ENCODE measurements around the gene CST7.
"Not testable (repeated sequence)": the region's sequence is repeated elsewhere in the genome, so short reads cannot be mapped to it uniquely, and the experiment has no call there.

The CST7 gene

GRCh38 chr20:24929867-24930723 lies 19.0 kb upstream of the CST7 start:
- DNase-seq (ENCODE audit: low read depth in 3 of 3), result not testable (repeated sequence)

GRCh38 chr20:24930724-24931688 lies 18.1 kb upstream of the CST7 start:
- DNase-seq (ENCODE audit: low read depth in 3 of 3), result not testable (repeated sequence)

DNA sequence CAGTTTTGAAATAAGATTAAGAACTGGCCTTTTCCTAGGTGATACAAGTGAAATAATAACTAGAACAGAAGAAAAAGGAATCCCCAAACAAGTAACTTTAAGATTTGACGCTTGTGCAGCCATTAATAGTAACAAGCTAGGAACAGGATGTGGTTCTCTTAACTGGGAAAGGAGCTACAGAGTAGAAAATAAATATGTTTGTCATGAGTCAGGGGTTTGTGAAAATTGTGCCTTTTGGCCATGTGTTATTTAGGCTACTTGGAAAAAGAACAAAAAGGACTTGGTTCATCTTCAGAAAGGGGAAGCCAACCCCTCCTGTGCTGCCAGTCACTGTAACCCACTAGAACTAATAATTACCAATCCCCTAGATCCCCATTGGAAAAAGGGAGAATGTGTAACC lies 17.2 kb upstream of the CST7 start:
- not testable (repeated sequence) for DNase-seq (ENCODE audit: low read depth in 3 of 3)

DNA sequence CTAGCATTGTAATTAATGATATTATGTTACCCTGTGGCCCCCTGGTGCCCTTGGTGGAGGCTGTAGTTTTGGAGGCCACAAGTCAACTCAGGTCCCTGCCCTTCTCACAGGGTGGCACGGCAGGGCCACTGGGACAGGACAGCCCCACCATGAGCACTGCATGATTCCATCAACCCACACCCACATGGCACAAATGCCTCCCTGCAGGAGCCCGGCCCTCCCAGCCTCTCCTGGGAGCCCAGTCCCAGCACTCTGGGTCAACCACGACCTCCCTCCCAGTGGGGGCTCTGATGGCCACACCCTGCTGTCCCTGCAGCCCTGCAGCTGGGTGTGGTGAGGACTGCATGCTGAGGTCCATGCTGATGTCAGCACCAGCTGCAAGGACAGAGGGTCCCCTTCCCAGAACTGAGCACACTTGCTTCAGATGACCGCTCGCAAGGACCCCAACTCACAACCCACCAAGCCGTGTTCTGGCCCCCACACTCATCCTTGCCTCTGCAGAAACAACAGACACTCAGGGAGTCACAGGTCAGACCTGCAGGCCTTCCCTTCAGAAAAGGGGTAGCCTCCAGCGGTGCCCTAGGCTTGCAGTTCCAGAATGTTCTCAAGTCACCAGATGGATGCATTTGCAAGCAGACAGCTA lies 15.7 kb upstream of the CST7 start:
- DNase-seq (ENCODE audit: low read depth in 3 of 3), result no peak

DNA sequence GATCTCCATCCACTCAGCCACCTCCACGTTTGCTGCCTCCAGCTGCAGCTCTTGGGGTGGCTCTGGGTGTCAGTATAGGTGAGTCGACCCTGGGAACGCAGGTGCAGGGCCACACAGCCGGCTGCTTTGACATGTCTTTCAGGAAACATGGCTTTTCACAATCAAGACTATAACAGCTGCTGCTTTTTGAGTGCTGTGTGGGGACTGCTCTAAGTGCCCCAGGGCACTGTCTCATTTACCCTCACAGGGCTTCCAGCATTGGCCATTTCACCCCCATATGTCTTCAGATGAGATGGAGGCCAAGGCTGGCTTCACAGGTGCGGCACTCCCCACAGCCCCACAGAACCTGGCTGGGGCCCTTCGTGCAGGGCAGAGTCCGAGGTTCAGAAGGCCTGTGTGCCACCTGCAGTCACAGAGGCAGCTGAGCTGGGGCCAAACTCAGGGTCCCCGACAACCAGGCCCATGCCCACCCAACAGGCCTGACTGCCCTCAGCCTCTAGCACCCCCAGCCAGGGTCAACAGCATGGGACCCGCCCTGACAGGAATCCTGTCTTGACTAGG lies 14.9 kb upstream of the CST7 start:
- DNase-seq (ENCODE audit: low read depth in 3 of 3), result no peak

DNA sequence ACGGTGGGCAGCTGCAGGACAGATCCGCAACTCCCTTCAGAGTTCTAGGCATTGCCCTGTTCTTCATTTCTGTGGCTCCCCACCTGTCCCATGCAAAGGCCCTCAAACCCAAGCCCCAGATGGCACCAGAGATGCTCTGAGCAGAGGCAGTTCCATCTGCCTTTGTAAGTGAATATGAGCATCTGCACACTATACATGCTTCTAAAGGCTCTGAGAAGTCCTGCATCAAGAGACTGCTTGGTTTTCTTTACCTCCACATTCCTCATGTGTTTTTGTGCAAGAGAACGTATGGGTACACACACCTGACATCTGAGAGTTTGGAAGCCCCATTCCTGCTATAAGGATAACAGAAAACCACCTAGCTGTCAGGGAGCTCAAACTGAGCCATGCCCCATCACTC lies 14.4 kb upstream of the CST7 start:
- no peak for DNase-seq (ENCODE audit: low read depth in 3 of 3)

- no peak for DNase-seq (ENCODE audit: low read depth in 3 of 3)
Observed at GRCh38 chr20:24935140-24935539, 13.9 kb upstream of the CST7 start.

GRCh38 chr20:24935766-24936525 lies 13.1 kb upstream of the CST7 start:
- no peak for DNase-seq (ENCODE audit: low read depth in 3 of 3)

DNA sequence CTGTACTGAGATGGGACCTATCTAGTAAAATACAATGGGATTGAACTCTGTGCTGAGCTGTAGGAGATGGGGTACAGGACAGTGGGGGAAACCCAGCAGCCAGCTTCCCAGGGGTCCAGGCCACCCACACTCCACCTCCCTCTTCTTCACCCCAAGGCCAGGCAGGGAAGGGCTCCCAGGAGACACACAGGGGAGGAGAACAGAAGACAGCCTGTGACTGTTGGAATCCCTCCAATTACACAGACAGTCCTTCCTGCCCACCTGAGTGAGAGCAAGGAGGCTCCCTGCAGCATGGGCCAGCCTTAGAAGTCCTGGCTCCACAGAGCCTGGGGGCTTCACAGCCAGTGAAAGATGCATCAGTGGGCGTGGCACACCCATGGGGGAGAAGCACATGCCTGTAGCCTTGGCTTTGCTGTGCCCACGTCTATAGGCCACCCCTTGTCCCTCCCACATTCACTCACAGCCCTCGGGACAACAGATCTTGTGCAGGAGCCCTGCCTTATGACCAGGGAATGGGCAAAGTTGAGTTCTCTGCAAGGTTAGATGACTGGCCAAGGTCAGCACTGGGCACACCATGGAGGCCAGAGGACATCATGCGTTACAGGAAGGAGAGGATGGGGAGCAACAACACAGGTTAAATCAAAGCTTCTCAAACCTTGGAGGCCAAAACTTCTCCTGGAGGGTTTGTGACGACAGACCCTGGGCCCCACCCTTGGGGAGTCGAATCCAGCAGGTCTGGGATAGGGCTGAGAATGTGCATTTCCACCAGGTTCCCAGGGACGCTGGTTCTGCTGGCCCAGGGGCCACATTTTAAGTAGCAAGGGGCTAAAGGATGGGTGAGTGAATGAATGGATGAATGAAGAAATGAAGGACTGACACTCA lies 12.3 kb upstream of the CST7 start:
- DNase-seq (ENCODE audit: low read depth in 3 of 3), result no peak

GRCh38 chr20:24937579-24937978 lies 11.5 kb upstream of the CST7 start:
- no peak for DNase-seq (ENCODE audit: low read depth in 3 of 3)

- no peak for DNase-seq (ENCODE audit: low read depth in 3 of 3)
Observed at GRCh38 chr20:24938498-24938897, 10.6 kb upstream of the CST7 start.

- no peak for DNase-seq (ENCODE audit: low read depth in 3 of 3)
Observed at GRCh38 chr20:24939036-24939435, 10.0 kb upstream of the CST7 start.

- no peak for DNase-seq (ENCODE audit: low read depth in 3 of 3)
Observed at GRCh38 chr20:24942679-24943078, 6.4 kb upstream of the CST7 start.

GRCh38 chr20:24943196-24943595 lies 5.9 kb upstream of the CST7 start:
- DNase-seq (ENCODE audit: low read depth in 3 of 3), result no peak

GRCh38 chr20:24943731-24944130 lies 5.3 kb upstream of the CST7 start:
- DNase-seq (ENCODE audit: low read depth in 3 of 3), result no peak

- not testable (repeated sequence) for DNase-seq (ENCODE audit: low read depth in 3 of 3)
Observed at GRCh38 chr20:24946376-24946775, 2.7 kb upstream of the CST7 start.

DNA sequence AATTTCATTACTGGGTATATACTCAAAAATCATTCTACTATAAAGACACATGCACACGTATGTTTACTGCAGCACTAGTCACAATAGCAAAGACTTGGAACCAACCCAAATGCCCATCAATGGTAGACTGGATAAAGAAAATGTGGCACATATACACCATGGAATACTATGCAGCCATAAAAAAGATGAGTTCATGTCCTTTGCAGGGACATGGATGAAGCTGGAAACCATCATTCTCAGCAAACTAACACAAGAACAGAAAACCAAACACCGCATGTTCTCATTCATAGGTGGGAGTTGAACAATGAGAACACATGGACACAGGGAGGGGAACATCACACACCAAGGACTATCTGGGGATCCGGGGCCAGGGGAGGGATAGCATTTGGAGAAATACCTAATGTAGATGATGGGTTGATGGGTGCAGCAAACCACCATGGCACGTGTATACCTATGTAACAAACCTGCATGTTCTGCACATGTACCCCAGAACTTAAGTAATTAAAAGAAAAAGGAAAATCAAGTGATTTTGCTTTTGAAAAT lies 602 bp upstream of the CST7 start:
- not testable (repeated sequence) for DNase-seq (ENCODE audit: low read depth in 3 of 3)

GRCh38 chr20:24949756-24950127 lies 673 bp downstream of the CST7 start:
- no peak for DNase-seq (ENCODE audit: low read depth in 3 of 3)

- no peak for DNase-seq (ENCODE audit: low read depth in 3 of 3)
Observed at GRCh38 chr20:24950128-24950835, 1.2 kb downstream of the CST7 start.

All from stimulated activated CD4-positive, alpha-beta T cell treated with anti-CD3 and anti-CD28 coated beads, TNF-alpha, amount 100 ng/mL, for 48 hours (primary cell).